Endothelial cell of umbilical vein (primary cell): ENCODE data around the gene RTN1. TPM values are rescaled to one million over a fixed set of nuclear protein-coding genes. Genes with fewer than 3 reads are reported as not detected.

Experiments
- BruUV-seq: library from RNA; stranded (reverse); fragments of 400-500 nt; replicated peaks from 2 replicates; lab custom pipeline; 2021; lab: Mats Ljungman, UMichigan
- CTCF ChIA-PET: fragments of 300-600, 350-600 bp; sonication (Branson Sonifier 250); formaldehyde crosslinking; loops from one replicate; lab custom pipeline; 2021; ENCODE audit warnings: antibody characterized with exemption, inconsistent platforms; lab: Charles Lee
- POLR2A ChIA-PET: fragments of 300-600, 350-600 bp; sonication (Branson Sonifier 250); formaldehyde crosslinking; loops from one replicate; lab custom pipeline; 2021; ENCODE audit warnings: antibody characterized with exemption, inconsistent platforms; lab: Charles Lee
- DNase-seq: peaks from one replicate; pipeline ENCODE4 v3.0.0-alpha.2; 2011; ENCODE audit warnings: low read depth, low spot score
- FAIRE-seq: peaks from 2 replicates; lab custom pipeline; 2011; peaks lifted over from hg19 to GRCh38; lab: Jason Lieb, UNC
- H2AFZ ChIP-seq: 2 replicates; pipeline ENCODE4 v1.6.0; 2012; ENCODE audit warnings: low read depth, low read length, control low read depth, inconsistent platforms
- H3K27ac ChIP-seq: 2 replicates; pipeline ENCODE4 v1.5.1; 2011; ENCODE audit warnings: low read depth, mild to moderate bottlenecking, control low read depth, low read length, moderate library complexity; ENCODE audit not compliant: insufficient read depth
- H3K27me3 ChIP-seq, 2 experiments: 2 replicates each; pipeline versions ENCODE4 v1.6.0 to v1.6.1; 2011; ENCODE audit warnings: low read length in 2 of 2, mixed read lengths in 1 of 2; ENCODE audit not compliant: control insufficient read depth in 2 of 2, insufficient read depth in 2 of 2
- H3K36me3 ChIP-seq, 2 experiments: 2 replicates in 1 of 2; 3 replicates in 1 of 2; pipeline ENCODE4 v1.5.1; 2011; ENCODE audit warnings: low read length in 2 of 2, mild to moderate bottlenecking in 1 of 2, moderate library complexity in 1 of 2; ENCODE audit not compliant: control insufficient read depth in 2 of 2, insufficient read depth in 2 of 2; ENCODE audit errors: extremely low read depth in 1 of 2
- H3K4me1 ChIP-seq: 3 replicates; pipeline ENCODE4 v1.5.1; 2011; ENCODE audit warnings: mild to moderate bottlenecking, low read length; ENCODE audit not compliant: control insufficient read depth, insufficient read depth; ENCODE audit errors: extremely low read depth
- H3K4me2 ChIP-seq: 2 replicates; pipeline ENCODE4 v1.6.1; 2011; ENCODE audit warnings: low read length, control low read depth, mixed read lengths; ENCODE audit not compliant: insufficient read depth
- H3K4me3 ChIP-seq, 3 experiments: fragments of 200-600 bp in 1 of 3; sonication (generic), shearing (Covaris generic) in 1 of 3; replicated peaks in 1 of 3; 2 replicates each; pipeline ENCODE4 v1.5.1; 2011 to 2016; ENCODE audit warnings: control low read depth in 3 of 3, low read length in 3 of 3, mild to moderate bottlenecking in 2 of 3, inconsistent platforms in 1 of 3, low read depth in 1 of 3, moderate library complexity in 1 of 3; ENCODE audit not compliant: insufficient read depth in 1 of 3
- H3K79me2 ChIP-seq: 2 replicates; pipeline ENCODE4 v1.6.0; 2012; ENCODE audit warnings: low read length, inconsistent platforms; ENCODE audit not compliant: control insufficient read depth, insufficient read depth
- H3K9ac ChIP-seq: replicated peaks from 2 replicates; pipeline ENCODE3; 2011; ENCODE audit warnings: low read length, control low read depth; ENCODE audit not compliant: insufficient read depth; ENCODE audit errors: extremely low read depth
- H3K9me1 ChIP-seq: replicated peaks from 3 replicates; pipeline ENCODE4 v1.6.0; 2011; ENCODE audit warnings: mild to moderate bottlenecking, low read length; ENCODE audit not compliant: control insufficient read depth, insufficient read depth; ENCODE audit errors: extremely low read depth
- H3K9me3 ChIP-seq: replicated peaks from 2 replicates; pipeline ENCODE4 v1.5.1; 2012; ENCODE audit warnings: low read length, inconsistent platforms; ENCODE audit not compliant: control insufficient read depth, insufficient read depth
- H4K20me1 ChIP-seq: replicated peaks from 2 replicates; pipeline ENCODE3; 2011; ENCODE audit warnings: mild to moderate bottlenecking, low read length; ENCODE audit not compliant: control insufficient read depth, insufficient read depth; ENCODE audit errors: extremely low read depth
- EZH2 ChIP-seq: IDR thresholded peaks from 2 replicates; pipeline ENCODE4 v1.6.1; 2012; ENCODE audit warnings: borderline replicate concordance, low read depth, mild to moderate bottlenecking, moderate library complexity, low read length, inconsistent platforms; ENCODE audit not compliant: severe bottlenecking
- FOS ChIP-seq: IDR thresholded peaks from 2 replicates; pipeline ENCODE4 v1.6.1; 2011; ENCODE audit warnings: mild to moderate bottlenecking, low read length, moderate library complexity, borderline replicate concordance; ENCODE audit not compliant: insufficient read depth
- GATA2 ChIP-seq: IDR thresholded peaks from 2 replicates; pipeline ENCODE4 v1.7.0; 2011; ENCODE audit warnings: low read depth, mild to moderate bottlenecking, moderate library complexity, mixed read lengths, low read length; ENCODE audit not compliant: insufficient read length, insufficient read depth
- JUN ChIP-seq: IDR thresholded peaks from 2 replicates; pipeline ENCODE4 v1.6.1; 2011; ENCODE audit warnings: borderline replicate concordance, low read depth; ENCODE audit not compliant: insufficient read length, insufficient read depth
- MYC ChIP-seq: IDR thresholded peaks from one replicate; pipeline ENCODE4 v1.6.1; 2011; ENCODE audit warnings: mild to moderate bottlenecking, low read depth, low read length
- POLR2A ChIP-seq: IDR thresholded peaks from 2 replicates; pipeline ENCODE4 v1.6.1; 2012; ENCODE audit warnings: low read depth, mild to moderate bottlenecking, control low read depth, low read length
- POLR2AphosphoS5 ChIP-seq: IDR thresholded peaks from 2 replicates; pipeline ENCODE4 v1.6.1; 2012; ENCODE audit warnings: low read depth, mild to moderate bottlenecking, control low read depth, low read length, moderate library complexity; ENCODE audit not compliant: insufficient read depth
- dilution Hi-C: fragments of 300-500 bp; cut with MboI; formaldehyde crosslinking; loops from one replicate; pipeline ENCODE4 v1.15.0; 2019; ENCODE audit warnings: low sequenced_read_pairs; ENCODE audit not compliant: extremely low pct_ligation_motif_present
- intact Hi-C: fragments of 100-400 bp; cut with micrococcal nuclease; formaldehyde crosslinking; loops from one replicate; pipeline ENCODE4 v1.10.0; 2022
- polyA plus RNA-seq, 4 experiments: library from polyadenylated mRNA; depleted of rRNA in 3 of 4; stranded (reverse) in 3 of 4; unstranded in 1 of 4; fragments of >200 nt; gene quantifications; 2 replicates each; pipeline versions ENCODE4 v1.2.1 to v1.2.3, GENCODE V29; 2011 to 2012; ENCODE audit warnings: missing spikeins in 1 of 4
- total RNA-seq: library from RNA; stranded (reverse); gene quantifications from 2 replicates; pipeline ENCODE4 v1.2.3, GENCODE V29; 2021
- TF ChIP-seq, protein P1 (sequence below), 2 donors: IDR thresholded peaks; 1 replicate in 1 of 2; 2 replicates in 1 of 2; pipeline ENCODE4 v1.5.1; 2011; ENCODE audit warnings: low read length in 2 of 2, mild to moderate bottlenecking in 2 of 2, moderate library complexity in 2 of 2, control low read depth in 1 of 2, inconsistent platforms in 1 of 2, low read depth in 1 of 2; ENCODE audit not compliant: insufficient read depth in 1 of 2; ENCODE audit errors: extremely low read depth in 1 of 2
- TF ChIP-seq, protein P2 (sequence below): IDR thresholded peaks from 2 replicates; pipeline ENCODE4 v1.6.1; 2011; ENCODE audit not compliant: insufficient read depth, insufficient read length

The RTN1 gene
- total and polyA plus RNA-seq, 2 donors (not counting 3 experiments of a cell fraction or from before 2014, with no cell fraction given) = 0.10 to 0.29 TPM

DNA sequence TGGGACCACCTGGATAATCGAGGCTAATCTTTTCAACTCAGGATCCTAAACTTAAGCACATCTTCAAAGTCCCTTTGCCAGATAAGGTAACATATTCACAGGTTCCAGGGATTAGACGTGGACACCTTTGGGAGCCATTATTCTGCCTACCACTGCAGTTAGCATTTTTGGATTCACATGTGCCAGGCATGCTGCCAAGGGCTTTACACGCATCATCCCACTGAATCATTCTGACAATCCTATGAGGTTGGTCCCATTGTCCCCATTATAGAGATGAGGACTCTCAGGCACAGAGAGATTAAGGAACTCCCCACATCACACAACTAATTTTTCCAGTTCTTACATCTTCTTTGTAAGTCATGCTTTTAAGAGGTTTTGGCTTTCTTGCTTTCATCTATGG is 34.5 kb downstream of the RTN1 start:
- Histone ChIP-seq H3K27me3 (peaks cover 0 to 10% of the 10 kb centered on the region in 2 experiments), H2AFZ (no peak overlapping the region), H4K20me1 (no peaks in the 10 kb centered on the region), H3K4me3 (no peak overlapping the region), H3K79me2 (no peaks in the 10 kb centered on the region), H3K27ac (no peak overlapping the region), H3K4me2 (no peak overlapping the region), H3K9me3 (no peaks in the 10 kb centered on the region), H3K9me1 (no peaks in the 10 kb centered on the region), H3K36me3 (no peaks in the 10 kb centered on the region), H3K9ac (no peak overlapping the region), H3K4me1 (no peaks in the 10 kb centered on the region)
- ChIA-PET CTCF (no interaction called here), POLR2A (no interaction called here)
- no peak for DNase-seq
- FAIRE-seq = no peak
- TF ChIP-seq, protein P1, sequence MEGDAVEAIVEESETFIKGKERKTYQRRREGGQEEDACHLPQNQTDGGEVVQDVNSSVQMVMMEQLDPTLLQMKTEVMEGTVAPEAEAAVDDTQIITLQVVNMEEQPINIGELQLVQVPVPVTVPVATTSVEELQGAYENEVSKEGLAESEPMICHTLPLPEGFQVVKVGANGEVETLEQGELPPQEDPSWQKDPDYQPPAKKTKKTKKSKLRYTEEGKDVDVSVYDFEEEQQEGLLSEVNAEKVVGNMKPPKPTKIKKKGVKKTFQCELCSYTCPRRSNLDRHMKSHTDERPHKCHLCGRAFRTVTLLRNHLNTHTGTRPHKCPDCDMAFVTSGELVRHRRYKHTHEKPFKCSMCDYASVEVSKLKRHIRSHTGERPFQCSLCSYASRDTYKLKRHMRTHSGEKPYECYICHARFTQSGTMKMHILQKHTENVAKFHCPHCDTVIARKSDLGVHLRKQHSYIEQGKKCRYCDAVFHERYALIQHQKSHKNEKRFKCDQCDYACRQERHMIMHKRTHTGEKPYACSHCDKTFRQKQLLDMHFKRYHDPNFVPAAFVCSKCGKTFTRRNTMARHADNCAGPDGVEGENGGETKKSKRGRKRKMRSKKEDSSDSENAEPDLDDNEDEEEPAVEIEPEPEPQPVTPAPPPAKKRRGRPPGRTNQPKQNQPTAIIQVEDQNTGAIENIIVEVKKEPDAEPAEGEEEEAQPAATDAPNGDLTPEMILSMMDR (IDR thresholded peaks at IDR 0.05; ENCODE audit: extremely low read depth in 1 of 2, insufficient read depth in 1 of 2, low read depth in 1 of 2, low read length in 2 of 2) = no peak
- TF ChIP-seq EZH2 (no peak), GATA2 (no peak), POLR2A (no peak), FOS (no peak), JUN (no peak), MYC (no peak), POLR2AphosphoS5 (no peak)
- TF ChIP-seq, protein P2, sequence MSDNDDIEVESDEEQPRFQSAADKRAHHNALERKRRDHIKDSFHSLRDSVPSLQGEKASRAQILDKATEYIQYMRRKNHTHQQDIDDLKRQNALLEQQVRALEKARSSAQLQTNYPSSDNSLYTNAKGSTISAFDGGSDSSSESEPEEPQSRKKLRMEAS = no peak
- intact Hi-C loops = no loop called here
- no TSS peak for BruUV-seq
- dilution Hi-C loops = no loop called here
